ENCODE results near the gene NUP133.
"Not testable (repeated sequence)": the region's sequence is repeated elsewhere in the genome, so short reads cannot be mapped to it uniquely, and the experiment has no call there.

- TF ChIP-seq CTCF (conservative IDR thresholded peaks at IDR 0.05; ENCODE audit: low read depth, low read length); CEBPB (IDR thresholded peaks at IDR 0.05; ENCODE audit: low read depth, low read length); CHD1 (IDR thresholded peaks at IDR 0.05; ENCODE audit: low read depth, low read length): not testable (repeated sequence)
Observed at GRCh38 chr1:229475859-229476258, 32.3 kb downstream of the NUP133 start.
